Uterus (tissue), 4 donors: ENCODE measurements around the gene TMEM109. TPM values are rescaled to one million over a fixed set of nuclear protein-coding genes. Genes with fewer than 3 reads are reported as not detected.

ENCODE experiments used
- DNase-seq, 2 donors: peaks; one replicate each; pipeline ENCODE4 v3.0.0-alpha.2; 2019 to 2020
- H3K27ac ChIP-seq, 2 donors: fragments of 200-600 bp; sonication (generic); 1 replicate in 1 of 2; 2 replicates in 1 of 2; pipeline ENCODE4 v1.5.1; 2016 to 2018
- H3K27me3 ChIP-seq, 2 donors: fragments of 200-600 bp; sonication (generic); one replicate each; pipeline ENCODE4 v1.5.1; 2018 to 2019; ENCODE audit warnings: control low read depth in 1 of 2
- H3K36me3 ChIP-seq, 2 donors: fragments of 200-600 bp; sonication (generic); one replicate each; pipeline ENCODE4 v1.5.1; 2019; ENCODE audit warnings: control low read depth in 1 of 2
- H3K4me1 ChIP-seq, 2 donors: fragments of 200-600 bp; sonication (generic); one replicate each; pipeline ENCODE4 v1.5.1; 2018 to 2019; ENCODE audit warnings: control low read depth in 1 of 2
- H3K4me3 ChIP-seq, 2 donors: fragments of 200-600 bp; sonication (generic); 1 replicate in 1 of 2; 2 replicates in 1 of 2; pipeline ENCODE4 v1.5.1; 2018 to 2019; ENCODE audit warnings: mild to moderate bottlenecking in 1 of 2
- H3K9me3 ChIP-seq, 2 donors: fragments of 200-600 bp; sonication (generic); one replicate each; pipeline ENCODE4 v1.5.1; 2019; ENCODE audit warnings: control low read depth in 1 of 2
- POLR2A ChIP-seq, 2 donors: fragments of 450-650 bp; IDR thresholded peaks; one replicate each; pipeline ENCODE4 v1.6.1; 2016; ENCODE audit warnings: antibody characterized with exemption in 2 of 2, mild to moderate bottlenecking in 1 of 2, moderate library complexity in 1 of 2
- intact Hi-C: fragments of 100-400 bp; cut with DNase I; formaldehyde crosslinking; loops from one replicate; pipeline ENCODE4 v1.15.1; 2023; ENCODE audit warnings: low total_unique reads
- total RNA-seq, 4 donors: library from RNA; depleted of rRNA in 3 of 4; stranded (reverse); fragments of >200 nt in 3 of 4; gene quantifications; one replicate each; pipeline versions ENCODE4 v1.1.0 to v1.2.4, GENCODE V29; 2014 to 2023
- TF ChIP-seq, protein P1 (sequence below), 4 experiments: fragments of 200-600 bp in 2 of 4; fragments of 450-650 bp in 2 of 4; sonication (generic) in 2 of 4; IDR thresholded peaks; one replicate each; pipeline ENCODE4 v1.5.1; 2016 to 2019; ENCODE audit warnings: antibody characterized with exemption in 4 of 4, mild to moderate bottlenecking in 2 of 4, moderate library complexity in 1 of 4
- donor health status: DM: yes; HTN: yes; CAD: no.

Gene TMEM109
- total RNA-seq, 4 donors from 2014 or later: 37.1 to 155 (median 75.3) TPM

DNA sequence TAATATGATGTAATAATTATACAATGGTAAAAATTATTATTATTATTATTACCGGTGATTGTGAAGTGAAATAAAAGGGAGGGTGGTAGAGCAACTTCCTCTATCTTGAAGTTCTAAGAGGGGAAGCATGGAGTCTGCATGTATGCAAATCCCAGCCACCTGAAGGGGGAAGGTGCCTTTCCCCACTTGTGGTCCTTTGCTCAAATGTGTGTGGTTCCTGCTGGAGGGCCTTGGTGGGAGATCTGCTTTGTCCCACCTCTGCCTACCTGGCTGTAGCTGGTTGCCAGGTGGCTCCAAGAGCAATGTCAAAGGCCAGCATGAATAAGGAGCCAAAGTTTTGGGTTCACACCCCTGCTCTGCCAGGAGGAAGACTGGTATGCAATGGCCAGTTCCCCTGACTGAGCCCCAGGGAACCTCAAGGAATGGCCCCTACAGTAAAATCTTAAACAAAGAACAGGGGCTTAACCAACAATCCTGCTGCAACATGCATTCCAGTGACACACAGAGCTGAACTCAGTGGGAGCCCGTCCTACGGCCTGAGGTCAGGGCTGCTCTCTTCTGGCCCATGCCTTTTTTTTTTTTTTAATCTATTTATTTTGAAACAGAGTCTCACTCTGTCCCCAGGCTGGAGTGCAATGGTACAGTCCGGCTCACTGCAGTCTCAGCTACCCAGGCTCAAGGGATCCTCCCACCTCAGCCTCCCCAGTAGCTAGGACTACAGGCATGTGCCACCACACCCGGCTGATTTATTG lies 18.8 kb downstream of the TMEM109 start:
- H3K4me3 ChIP-seq: no peak overlapping the region
- no peaks in the 10 kb centered on the region for H3K4me1 ChIP-seq
- H3K36me3 ChIP-seq: no peaks in the 10 kb centered on the region
- no peak for DNase-seq
- H3K27ac ChIP-seq: no peak overlapping the region
- TF ChIP-seq, protein P1, sequence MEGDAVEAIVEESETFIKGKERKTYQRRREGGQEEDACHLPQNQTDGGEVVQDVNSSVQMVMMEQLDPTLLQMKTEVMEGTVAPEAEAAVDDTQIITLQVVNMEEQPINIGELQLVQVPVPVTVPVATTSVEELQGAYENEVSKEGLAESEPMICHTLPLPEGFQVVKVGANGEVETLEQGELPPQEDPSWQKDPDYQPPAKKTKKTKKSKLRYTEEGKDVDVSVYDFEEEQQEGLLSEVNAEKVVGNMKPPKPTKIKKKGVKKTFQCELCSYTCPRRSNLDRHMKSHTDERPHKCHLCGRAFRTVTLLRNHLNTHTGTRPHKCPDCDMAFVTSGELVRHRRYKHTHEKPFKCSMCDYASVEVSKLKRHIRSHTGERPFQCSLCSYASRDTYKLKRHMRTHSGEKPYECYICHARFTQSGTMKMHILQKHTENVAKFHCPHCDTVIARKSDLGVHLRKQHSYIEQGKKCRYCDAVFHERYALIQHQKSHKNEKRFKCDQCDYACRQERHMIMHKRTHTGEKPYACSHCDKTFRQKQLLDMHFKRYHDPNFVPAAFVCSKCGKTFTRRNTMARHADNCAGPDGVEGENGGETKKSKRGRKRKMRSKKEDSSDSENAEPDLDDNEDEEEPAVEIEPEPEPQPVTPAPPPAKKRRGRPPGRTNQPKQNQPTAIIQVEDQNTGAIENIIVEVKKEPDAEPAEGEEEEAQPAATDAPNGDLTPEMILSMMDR (IDR thresholded peaks at IDR 0.05): no peak
- TF ChIP-seq POLR2A (IDR thresholded peaks at IDR 0.05): no peak
- intact Hi-C loops: no loop called here
- no peaks in the 10 kb centered on the region for H3K27me3 ChIP-seq
- H3K9me3 ChIP-seq: no peaks in the 10 kb centered on the region

DNA sequence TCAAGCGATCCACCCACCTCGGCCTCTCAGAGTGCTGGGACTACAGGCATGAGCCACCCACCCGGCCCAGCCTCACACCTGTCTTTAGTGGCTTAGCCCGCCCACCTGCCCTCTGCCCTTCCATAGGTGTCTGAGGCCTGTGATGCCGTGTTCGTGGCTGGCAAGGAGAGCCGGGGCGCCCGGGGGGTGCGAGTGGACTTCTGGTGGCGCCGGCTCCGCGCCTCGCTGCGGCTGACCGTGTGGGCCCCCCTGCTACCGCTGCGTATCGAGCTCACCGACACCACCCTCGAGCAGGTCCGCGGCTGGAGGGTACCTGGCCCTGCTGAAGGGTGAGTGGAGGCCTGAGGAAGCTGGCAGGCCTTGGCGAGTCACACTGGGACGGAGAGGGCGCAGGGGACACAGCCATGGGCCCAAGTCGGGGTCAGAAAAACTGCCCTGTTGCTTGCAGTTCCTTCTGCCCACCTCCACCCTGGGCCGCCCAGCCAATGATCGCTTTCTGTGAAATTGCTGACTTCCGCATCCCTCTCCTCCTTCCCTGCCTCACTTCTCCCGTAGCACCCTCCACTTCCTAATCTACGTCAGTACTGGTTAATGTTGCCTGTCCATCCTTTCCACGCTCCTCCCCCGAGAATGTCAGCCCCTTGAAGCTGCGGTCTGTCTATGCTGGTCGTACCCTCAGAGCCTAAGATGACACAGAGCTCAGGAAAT lies 19.6 kb downstream of the TMEM109 start:
- Histone ChIP-seq H3K4me3 (no peak overlapping the region), H3K9me3 (no peaks in the 10 kb centered on the region), H3K27ac (no peak overlapping the region), H3K4me1 (no peaks in the 10 kb centered on the region), H3K27me3 (no peaks in the 10 kb centered on the region), H3K36me3 (no peaks in the 10 kb centered on the region)
- intact Hi-C loops: no loop called here
- no peak for TF ChIP-seq POLR2A (IDR thresholded peaks at IDR 0.05)
- TF ChIP-seq, protein P1 (IDR thresholded peaks at IDR 0.05): no peak
- DNase-seq: no peak

DNA sequence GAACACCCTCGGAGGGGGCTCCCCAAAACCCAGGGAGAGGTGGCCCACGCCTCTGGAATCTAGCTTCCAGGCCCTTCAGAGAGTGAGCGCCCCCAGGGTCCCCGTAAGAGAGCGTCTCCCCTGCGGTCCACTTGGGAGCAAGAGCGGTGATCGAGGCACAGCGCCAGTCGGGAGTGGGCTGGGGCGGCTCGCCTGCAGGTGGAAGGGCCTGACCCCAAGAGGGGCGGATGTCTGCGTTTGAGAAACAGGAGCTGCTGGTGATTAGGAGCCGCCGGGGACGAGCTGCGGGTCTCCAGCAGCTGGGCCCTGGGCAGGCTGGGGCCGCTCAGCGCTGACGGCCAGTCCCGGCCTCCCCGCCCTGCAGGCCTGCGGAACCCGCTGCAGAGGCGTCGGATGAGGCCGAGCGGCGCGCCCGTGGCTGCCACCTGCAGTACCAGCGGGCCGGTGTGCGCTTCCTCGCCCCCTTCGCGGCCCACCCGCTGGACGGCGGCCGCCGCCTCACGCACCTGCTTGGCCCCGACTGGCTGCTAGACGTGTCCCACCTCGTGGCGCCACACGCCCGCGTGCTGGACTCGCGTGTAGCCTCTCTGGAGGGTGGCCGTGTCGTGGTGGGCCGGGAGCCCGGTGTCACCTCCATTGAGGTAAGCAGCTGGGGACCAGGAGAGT lies 20.3 kb downstream of the TMEM109 start:
- TF ChIP-seq POLR2A (IDR thresholded peaks at IDR 0.05): no peak
- TF ChIP-seq, protein P1 (IDR thresholded peaks at IDR 0.05): no peak
- intact Hi-C loops: no loop called here
- DNase-seq: no peak
- no peaks in the 10 kb centered on the region for H3K9me3 ChIP-seq
- no peaks in the 10 kb centered on the region for H3K27me3 ChIP-seq
- no peaks in the 10 kb centered on the region for H3K4me1 ChIP-seq
- H3K36me3 ChIP-seq: no peaks in the 10 kb centered on the region
- no peak overlapping the region for H3K4me3 ChIP-seq
- H3K27ac ChIP-seq: no peak overlapping the region

DNA sequence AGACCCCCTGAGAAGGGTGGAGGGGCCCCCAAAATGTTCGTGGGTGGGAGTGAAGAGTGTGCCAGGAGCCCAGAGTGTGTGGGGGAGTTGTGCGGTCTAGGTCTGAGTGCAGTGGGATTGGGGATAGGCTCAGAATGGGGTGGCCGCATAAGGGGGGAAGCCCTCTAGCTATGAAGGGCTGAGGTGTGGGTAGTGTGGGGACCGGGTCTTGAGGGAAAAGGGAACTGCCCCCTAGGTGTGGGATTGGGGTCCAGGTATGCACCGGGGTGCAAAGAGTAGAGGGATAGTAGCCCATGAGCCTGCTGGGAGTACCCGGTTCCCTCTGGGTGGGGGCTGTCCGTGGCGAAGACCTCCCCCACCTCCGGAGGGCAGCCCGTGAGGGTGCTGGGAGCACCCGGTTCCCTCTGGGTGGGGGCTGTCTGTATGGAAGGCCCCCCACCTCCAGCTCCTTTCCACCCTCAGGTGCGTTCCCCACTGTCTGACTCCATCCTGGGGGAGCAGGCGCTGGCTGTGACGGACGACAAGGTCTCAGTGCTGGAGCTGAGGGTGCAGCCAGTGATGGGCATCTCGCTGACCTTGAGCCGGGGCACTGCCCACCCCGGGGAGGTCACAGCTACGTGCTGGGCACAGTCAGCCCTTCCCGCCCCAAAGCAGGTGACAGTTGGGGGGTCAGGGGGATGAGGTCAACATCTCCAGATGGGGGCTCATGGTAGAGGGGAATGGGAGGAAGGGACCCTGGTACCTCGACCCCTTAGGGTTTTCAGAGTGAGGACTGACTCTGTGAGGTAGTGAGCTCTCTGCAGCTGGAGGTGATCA lies 21.0 kb downstream of the TMEM109 start:
- H3K36me3 ChIP-seq: no peaks in the 10 kb centered on the region
- intact Hi-C loops: no loop called here

More for the DNA sequence above, 21.0 kb downstream of the TMEM109 start:
- no peak for DNase-seq
- Histone ChIP-seq H3K4me3 (no peak overlapping the region), H3K4me1 (no peaks in the 10 kb centered on the region), H3K9me3 (no peaks in the 10 kb centered on the region), H3K27me3 (no peaks in the 10 kb centered on the region), H3K27ac (no peak overlapping the region)
- no peak for TF ChIP-seq POLR2A (IDR thresholded peaks at IDR 0.05)
- TF ChIP-seq, protein P1 (IDR thresholded peaks at IDR 0.05): no peak
